ENCODE measurements around the gene ADARB2. TPM values are rescaled to one million over a fixed set of nuclear protein-coding genes. Genes with fewer than 3 reads are reported as not detected.

The ADARB2 gene
- total RNA-seq, 2 experiments from 2014 or later = 0.17 to 0.30 TPM

DNA sequence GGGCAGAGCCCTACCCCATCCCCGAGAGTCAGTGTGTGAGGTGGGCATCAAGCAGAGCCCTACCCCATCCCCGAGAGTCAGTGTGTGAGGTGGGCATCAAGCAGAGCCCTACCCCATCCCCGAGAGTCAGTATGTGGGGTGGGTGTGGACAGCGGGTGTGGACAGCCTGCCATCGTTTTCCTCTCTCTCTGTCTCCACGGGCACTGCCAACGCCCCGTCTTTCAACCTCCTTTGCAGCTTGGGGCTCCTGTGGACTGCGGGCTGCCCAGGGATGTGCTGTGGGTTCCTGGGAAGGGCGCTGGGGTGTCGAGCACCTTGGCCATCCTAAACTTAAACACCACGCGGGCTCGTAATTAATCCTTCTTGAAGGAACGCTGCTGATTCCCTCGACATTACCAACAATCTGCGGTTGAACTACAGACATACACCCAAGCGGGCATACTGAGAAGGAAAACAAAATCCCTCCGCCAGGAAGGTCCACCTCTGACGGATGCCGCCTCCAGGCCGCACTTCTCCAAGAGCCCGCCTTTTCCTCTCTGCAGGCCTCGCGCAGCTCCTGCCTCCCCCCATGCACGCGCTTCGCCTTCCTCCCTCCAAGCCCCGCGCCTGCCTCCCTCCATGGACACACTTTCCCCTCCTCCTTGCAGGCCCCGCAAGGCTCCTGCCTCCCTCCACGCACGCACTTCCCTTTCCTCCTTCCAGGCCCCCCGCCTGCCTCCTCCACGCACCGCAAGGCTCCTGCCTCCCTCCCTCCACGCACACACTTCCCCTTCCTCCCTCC, 65.1 kb downstream of the ADARB2 start:
- POLR2A ChIA-PET = no interaction called here

DNA sequence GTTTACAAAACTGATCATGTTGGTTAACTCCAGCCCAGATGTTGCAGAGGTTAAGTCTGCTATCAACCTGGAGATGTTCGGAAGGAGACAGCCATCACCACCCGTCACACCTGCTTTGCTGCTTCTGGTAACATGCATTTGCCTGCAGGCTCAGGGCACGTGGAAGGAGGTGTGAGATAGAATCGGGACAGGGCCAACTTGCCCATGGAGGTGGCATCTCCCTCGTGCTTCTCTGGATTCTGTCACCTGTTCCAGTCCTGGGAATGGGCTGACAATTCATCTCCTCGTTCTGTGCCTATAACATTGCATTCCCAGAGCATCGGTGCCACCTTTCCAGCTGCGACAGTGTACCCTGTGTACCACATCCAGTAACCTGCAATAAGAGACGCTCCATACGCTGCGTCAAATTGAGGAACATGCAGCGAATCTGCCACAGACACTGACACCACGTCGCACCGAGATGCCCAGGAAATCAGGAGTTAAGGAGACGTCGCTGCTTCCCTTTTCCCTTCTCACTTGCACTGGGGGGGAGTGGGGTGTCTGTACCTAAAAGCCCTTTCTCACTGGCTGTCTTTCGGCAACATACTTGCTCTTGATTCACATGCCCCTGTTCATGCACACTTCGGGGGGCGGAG, 65.8 kb downstream of the ADARB2 start:
- Mint-ChIP-seq H3K4me3 (no peak overlapping the region), H3K4me1 (no peaks in the 10 kb centered on the region), H3K36me3 (ENCODE audit: low read depth) (no peaks in the 10 kb centered on the region), H3K27me3 (no peaks in the 10 kb centered on the region), H3K9me3 (no peaks in the 10 kb centered on the region), H3K27ac (no peak overlapping the region)
- POLR2A ChIA-PET = no interaction called here
- no peak for DNase-seq
- CTCF ChIA-PET = no interaction called here

More for the DNA sequence above, 65.1 kb downstream of the ADARB2 start:
- Mint-ChIP-seq H3K27ac (no peak overlapping the region), H3K4me3 (no peak overlapping the region), H3K9me3 (no peaks in the 10 kb centered on the region), H3K4me1 (no peaks in the 10 kb centered on the region), H3K36me3 (ENCODE audit: low read depth) (no peaks in the 10 kb centered on the region), H3K27me3 (no peaks in the 10 kb centered on the region)
- CTCF ChIA-PET = no interaction called here
- no peak for DNase-seq

DNA sequence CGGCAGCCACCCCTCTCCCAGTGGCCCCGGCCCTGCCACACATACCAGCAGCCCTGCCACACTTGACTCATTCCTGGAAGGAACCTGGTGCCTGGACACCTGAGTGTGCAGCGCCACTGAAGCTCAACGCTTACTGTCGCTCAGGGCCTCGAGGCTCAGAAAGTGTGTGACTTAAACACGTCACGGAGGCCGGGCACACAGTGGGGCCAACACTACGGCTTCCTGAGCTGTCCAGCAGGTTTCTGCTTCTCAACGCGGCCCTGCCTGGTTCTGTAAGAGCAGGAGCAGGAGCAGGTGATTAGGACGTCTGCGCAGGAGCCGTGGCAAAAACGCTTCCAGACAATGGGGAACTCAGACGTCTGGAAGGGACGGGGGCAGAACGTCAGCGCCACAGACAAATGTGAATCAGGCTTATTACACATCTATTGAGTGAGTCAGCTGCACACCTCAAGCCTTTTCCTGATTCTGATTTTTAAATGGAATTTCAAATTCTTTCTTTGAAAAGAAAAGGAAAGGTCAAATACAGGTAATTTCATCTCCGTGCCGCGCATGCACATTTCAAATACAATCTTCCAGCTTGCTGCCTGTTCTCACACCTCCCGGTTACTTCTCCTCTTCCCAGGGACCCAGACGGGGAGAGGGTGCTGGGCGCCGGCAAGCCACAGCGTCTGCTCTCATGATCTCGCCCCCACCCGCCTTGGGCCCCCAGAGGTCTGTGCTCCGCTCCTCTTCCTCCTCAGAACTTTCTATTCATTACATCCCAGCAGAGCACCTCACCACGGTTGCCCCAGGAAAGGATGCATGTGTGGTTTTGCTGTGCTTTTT, 66.6 kb downstream of the ADARB2 start:
- no peak for DNase-seq
- no peaks in the 10 kb centered on the region for H3K27me3 Mint-ChIP-seq
- H3K27ac Mint-ChIP-seq = no peak overlapping the region
- H3K9me3 Mint-ChIP-seq = no peaks in the 10 kb centered on the region
- no peaks in the 10 kb centered on the region for H3K4me1 Mint-ChIP-seq
- CTCF ChIA-PET = no interaction called here
- H3K36me3 Mint-ChIP-seq (ENCODE audit: low read depth) = no peaks in the 10 kb centered on the region
- no peak overlapping the region for H3K4me3 Mint-ChIP-seq
- POLR2A ChIA-PET = no interaction called here

DNA sequence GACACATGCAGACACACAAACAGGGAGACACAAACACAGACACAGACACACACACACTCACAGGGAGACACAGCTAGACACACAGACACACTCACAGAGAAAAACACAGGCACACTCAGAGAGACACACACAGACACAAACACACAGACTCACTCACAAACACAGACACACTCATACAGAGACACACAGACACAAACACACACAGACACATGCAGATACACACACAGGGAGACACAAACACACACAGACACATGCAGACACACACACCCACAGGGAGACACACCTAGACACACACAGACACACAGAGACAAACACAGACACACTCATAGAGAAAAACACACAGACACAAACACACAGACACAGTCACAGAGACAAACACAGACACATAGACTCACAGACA, 67.9 kb downstream of the ADARB2 start:
- Mint-ChIP-seq H3K36me3 (ENCODE audit: low read depth) (no peaks in the 10 kb centered on the region), H3K4me1 (no peaks in the 10 kb centered on the region), H3K4me3 (no peak overlapping the region), H3K27me3 (no peaks in the 10 kb centered on the region), H3K27ac (no peak overlapping the region), H3K9me3 (no peaks in the 10 kb centered on the region)
- POLR2A ChIA-PET = no interaction called here
- DNase-seq = no peak
- CTCF ChIA-PET = no interaction called here

DNA sequence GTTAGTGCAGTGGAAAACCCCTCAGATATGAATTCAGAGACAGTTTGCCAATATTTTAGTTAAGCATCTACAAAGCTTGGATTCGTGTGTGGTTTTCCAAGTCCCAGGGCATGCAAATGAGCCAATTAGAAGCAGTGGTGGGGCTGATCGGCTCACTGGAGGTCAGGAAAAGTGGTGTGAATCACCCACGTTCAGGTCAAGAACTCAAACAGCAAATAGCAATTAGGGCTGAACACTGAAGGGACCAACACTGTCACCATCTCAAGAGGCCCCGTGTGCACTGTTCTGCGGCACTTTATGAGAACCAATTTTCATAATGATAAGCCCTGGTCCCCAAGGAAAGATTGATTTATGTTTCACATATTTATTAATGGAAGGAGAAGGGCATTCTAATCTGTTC, 68.9 kb downstream of the ADARB2 start:
- ChIA-PET CTCF (no interaction called here), POLR2A (no interaction called here)
- Mint-ChIP-seq H3K27ac (no peak overlapping the region), H3K36me3 (ENCODE audit: low read depth) (no peaks in the 10 kb centered on the region), H3K4me1 (no peaks in the 10 kb centered on the region), H3K4me3 (no peak overlapping the region), H3K27me3 (peaks cover 2% of the 10 kb centered on the region), H3K9me3 (no peaks in the 10 kb centered on the region)
- no peak for DNase-seq

DNA sequence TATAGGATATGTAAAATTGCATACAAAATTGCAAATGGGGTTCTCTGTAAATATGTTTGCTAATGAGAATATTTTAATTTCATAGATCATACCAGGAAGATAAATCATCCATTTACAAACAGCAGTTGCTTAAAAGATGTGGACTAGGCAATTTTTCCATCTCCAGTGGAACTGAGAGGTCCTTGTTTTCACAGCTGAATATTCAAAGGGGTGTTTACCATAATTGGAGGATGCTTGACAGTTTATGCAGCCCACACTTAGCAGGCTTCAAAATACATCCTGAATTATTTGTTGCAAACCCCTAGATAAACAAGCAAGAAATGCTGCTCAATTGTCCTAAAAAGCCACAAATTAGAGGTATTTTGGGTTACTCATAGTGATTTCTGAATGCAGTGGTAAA, 69.9 kb downstream of the ADARB2 start:
- no peak overlapping the region for H3K4me3 Mint-ChIP-seq

DNA sequence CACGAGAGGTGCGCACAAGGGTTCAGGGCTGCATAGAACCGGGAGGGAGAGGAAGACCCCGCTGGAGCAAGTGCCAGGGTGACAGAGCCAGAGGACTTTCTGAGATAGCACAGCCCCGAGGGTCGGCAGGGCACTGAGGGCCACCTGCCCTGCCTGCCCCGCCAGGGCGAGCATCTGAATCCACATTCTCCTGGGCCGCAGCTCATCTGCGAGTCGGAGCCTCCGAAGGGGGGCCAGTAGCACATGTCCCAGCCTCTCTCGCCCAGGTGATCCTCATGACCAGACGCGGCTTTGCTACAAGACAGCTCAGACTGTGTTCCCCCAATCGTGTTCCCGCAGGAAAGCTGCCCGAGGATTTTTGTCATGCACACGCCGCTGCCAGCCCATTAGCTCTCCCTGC, 71.2 kb downstream of the ADARB2 start:
- ChIA-PET CTCF (no interaction called here), POLR2A (no interaction called here)
- Mint-ChIP-seq H3K27me3 (peaks cover 2% of the 10 kb centered on the region), H3K4me1 (no peaks in the 10 kb centered on the region), H3K4me3 (no peak overlapping the region), H3K9me3 (no peaks in the 10 kb centered on the region), H3K36me3 (ENCODE audit: low read depth) (no peaks in the 10 kb centered on the region), H3K27ac (no peak overlapping the region)
- no peak for DNase-seq

More for the DNA sequence above, 69.9 kb downstream of the ADARB2 start:
- H3K4me1 Mint-ChIP-seq = no peaks in the 10 kb centered on the region
- CTCF ChIA-PET = no interaction called here
- no peak for DNase-seq
- H3K27me3 Mint-ChIP-seq = peaks cover 2% of the 10 kb centered on the region
- H3K9me3 Mint-ChIP-seq = no peaks in the 10 kb centered on the region
- no peaks in the 10 kb centered on the region for H3K36me3 Mint-ChIP-seq (ENCODE audit: low read depth)
- H3K27ac Mint-ChIP-seq = no peak overlapping the region
- POLR2A ChIA-PET = no interaction called here

DNA sequence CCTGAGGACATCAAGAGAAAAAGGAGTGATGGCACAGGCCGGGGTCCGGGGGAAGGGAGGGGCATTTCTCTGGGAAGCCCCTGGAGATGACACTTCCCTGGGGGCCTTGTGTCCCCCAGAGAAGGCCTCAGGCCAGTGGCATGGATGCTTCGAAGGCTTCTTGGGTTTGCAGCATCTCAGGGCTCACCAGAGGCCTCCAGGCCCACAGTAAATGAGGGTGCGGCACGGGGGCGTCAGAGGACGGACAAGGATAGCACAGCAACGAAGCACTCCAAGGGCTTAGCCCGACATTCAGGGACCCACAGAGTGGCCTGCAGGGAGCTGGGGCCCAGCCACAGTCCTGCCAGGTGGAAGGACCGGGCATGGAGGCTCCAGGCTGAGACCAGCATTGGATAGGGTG, 71.6 kb downstream of the ADARB2 start:
- no peak for DNase-seq
- no peak overlapping the region for H3K4me3 Mint-ChIP-seq
- H3K36me3 Mint-ChIP-seq (ENCODE audit: low read depth) = no peaks in the 10 kb centered on the region
- ChIA-PET POLR2A (no interaction called here), CTCF (no interaction called here)
- no peaks in the 10 kb centered on the region for H3K4me1 Mint-ChIP-seq
- peaks cover 2% of the 10 kb centered on the region for H3K27me3 Mint-ChIP-seq
- no peak overlapping the region for H3K27ac Mint-ChIP-seq
- H3K9me3 Mint-ChIP-seq = no peaks in the 10 kb centered on the region

DNA sequence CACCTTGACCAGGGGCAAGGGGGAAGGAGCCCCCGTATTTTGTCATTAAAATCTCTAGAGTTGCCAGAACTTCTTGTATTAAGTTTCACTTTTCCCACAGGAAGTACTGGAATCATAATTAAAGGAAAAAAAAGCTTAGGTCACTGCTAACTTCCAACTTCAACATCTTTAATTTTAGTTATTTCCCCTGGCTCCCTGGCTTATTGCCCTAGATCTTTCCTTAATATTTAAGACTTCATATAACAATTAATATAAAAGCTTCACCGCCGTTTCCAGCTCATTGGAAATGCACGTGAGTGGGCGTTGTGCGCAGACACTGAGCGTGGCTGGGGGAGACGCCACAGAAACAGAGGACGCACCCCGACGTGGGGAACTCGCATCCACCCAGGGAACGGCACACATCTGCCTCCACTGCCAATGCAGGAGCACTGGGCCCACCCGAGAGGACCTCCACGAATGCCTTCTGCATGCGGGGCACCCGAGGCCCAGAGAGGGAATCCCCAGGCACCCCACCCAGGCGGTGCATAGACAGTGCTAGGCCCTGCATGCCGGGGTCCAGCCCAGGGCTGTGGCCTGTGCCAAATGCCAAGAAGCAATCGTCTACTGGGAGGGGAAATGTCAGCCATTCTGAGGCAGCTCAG, 72.2 kb downstream of the ADARB2 start:
- ChIA-PET POLR2A (no interaction called here), CTCF (no interaction called here)
- Mint-ChIP-seq H3K9me3 (no peaks in the 10 kb centered on the region), H3K4me3 (no peak overlapping the region), H3K27ac (no peak overlapping the region), H3K27me3 (peaks cover 2% of the 10 kb centered on the region), H3K36me3 (ENCODE audit: low read depth) (no peaks in the 10 kb centered on the region), H3K4me1 (no peaks in the 10 kb centered on the region)
- no peak for DNase-seq

DNA sequence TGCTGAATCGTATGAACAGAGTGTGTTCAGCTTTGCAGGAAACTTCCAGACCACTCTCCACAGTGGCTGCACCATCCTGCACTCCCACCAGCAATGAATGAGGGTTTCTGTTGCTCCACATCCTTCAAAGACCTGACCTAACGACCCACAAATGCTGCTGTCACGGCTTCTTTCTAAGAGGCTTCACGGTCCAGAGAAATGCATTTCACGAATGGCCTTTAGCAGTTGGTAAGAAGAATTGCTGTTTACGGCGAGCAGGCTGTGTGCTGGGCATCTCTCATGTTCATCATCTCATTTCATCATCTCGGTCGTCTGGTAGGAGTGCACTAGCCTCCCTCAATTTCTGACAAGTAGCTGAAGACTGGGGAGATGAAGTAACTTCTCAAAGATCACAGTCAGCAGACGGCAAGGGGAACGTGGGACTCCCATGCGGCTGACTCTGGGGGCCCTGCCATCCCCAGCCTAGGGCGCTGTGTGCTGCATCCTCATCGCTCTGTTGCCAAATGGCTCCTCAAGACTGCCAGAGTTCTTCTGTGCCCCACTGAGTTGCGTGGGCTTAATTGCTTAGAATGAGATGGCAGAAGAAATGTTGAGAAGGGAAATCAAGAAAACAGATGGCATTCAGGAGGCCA, 72.9 kb downstream of the ADARB2 start:
- Mint-ChIP-seq H3K4me3 (no peak overlapping the region), H3K36me3 (ENCODE audit: low read depth) (no peaks in the 10 kb centered on the region), H3K27me3 (peaks cover 2% of the 10 kb centered on the region), H3K9me3 (no peaks in the 10 kb centered on the region), H3K27ac (no peak overlapping the region), H3K4me1 (no peaks in the 10 kb centered on the region)
- ChIA-PET POLR2A (no interaction called here), CTCF (no interaction called here)
- no peak for DNase-seq

DNA sequence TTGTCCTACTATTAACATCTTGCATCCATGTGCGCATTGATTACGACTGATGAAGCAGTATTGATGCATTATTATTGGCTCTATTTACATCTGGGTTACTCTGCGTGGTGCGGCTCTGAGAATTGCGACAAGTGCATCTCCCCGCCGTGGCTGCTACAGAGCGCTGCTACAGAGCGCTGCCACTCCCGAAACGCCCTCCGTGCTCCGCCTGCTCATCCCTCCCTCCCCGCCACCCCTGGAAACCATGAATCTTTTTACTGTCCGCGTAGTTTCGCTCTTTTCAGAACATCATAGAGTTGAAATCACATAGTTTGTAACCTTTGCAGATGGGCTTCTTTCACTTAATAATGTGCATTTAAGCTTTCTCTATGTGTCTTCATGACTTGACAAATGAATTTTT, 74.1 kb downstream of the ADARB2 start:
- Mint-ChIP-seq H3K4me1 (no peaks in the 10 kb centered on the region), H3K27me3 (peaks cover 4% of the 10 kb centered on the region), H3K4me3 (no peak overlapping the region), H3K27ac (no peak overlapping the region), H3K9me3 (no peaks in the 10 kb centered on the region), H3K36me3 (ENCODE audit: low read depth) (no peaks in the 10 kb centered on the region)
- POLR2A ChIA-PET = no interaction called here
- CTCF ChIA-PET = interaction anchor here (1.0 kb wide), 1 partner anchor 22 kb away, joined by 4 read pairs; no protein-coding TSS in a partner anchor
- DNase-seq = no peak

DNA sequence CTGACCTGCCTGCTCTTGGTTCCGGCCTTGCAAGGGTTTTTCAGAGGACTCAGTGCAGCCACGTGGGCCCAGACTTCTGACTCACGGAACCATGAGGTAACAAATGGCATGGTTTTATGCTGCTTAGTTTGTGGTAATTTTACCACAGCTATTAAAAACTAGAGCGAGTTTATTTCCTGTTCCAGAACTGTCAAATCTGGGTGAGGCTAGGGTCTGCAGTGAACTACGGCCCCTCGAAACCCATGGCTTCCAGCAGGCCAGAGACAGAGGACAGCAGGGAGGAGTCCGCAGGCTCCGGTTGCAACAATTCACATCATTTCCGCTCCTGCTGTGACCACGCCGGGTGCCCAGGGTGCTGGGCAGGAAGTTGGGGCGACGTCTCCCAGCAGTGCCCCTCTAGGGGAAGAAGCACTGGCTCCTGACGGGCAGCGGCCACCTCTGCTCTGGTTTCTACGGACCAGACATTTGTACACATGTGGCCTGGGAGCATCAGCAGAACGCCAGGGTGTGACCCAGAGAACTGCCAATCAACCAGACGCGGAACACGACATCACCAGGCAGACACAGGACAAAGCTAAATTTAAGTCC, 74.8 kb downstream of the ADARB2 start:
- no peak overlapping the region for H3K27ac Mint-ChIP-seq
- no peak overlapping the region for H3K4me3 Mint-ChIP-seq
- DNase-seq = no peak
- H3K36me3 Mint-ChIP-seq (ENCODE audit: low read depth) = no peaks in the 10 kb centered on the region
- no peaks in the 10 kb centered on the region for H3K9me3 Mint-ChIP-seq
- peaks cover 10% of the 10 kb centered on the region for H3K27me3 Mint-ChIP-seq
- ChIA-PET CTCF (no interaction called here), POLR2A (no interaction called here)
- H3K4me1 Mint-ChIP-seq = no peaks in the 10 kb centered on the region

Data from activated CD4-positive, alpha-beta T cell treated with anti-CD3 and anti-CD28 coated beads, Interleukin-2, amount 10 ng/mL, durations not matched to agents 7 days and 5 days (primary cell).